HFFc6 (cell line): ENCODE results near the gene SERPINE3. TPM values are rescaled to one million over a fixed set of nuclear protein-coding genes. Genes with fewer than 3 reads are reported as not detected.
A peak's percentile ranks its signal among the peaks of the same experiment; 100 is the strongest.

ENCODE experiments used
- DNase-seq: peaks from one replicate; pipeline ENCODE4 v3.0.0-alpha.2; 2018
- H3K27ac Mint-ChIP-seq: 2 replicates; pipeline ENCODE4 v1.8.0; 2020; ENCODE audit warnings: mild to moderate bottlenecking, mixed read lengths
- H3K27me3 Mint-ChIP-seq: 2 replicates; pipeline ENCODE4 v1.8.0; 2021; ENCODE audit warnings: mild to moderate bottlenecking, moderate library complexity, mixed read lengths; ENCODE audit not compliant: insufficient read depth
- H3K36me3 Mint-ChIP-seq: 2 replicates; pipeline ENCODE4 v1.8.0; 2021; ENCODE audit warnings: low read depth, mixed read lengths
- H3K4me1 Mint-ChIP-seq: 2 replicates; pipeline ENCODE4 v1.8.0; 2020; ENCODE audit warnings: low read depth, mixed read lengths
- H3K4me3 Mint-ChIP-seq: 2 replicates; pipeline ENCODE4 v1.8.0; 2020; ENCODE audit warnings: mild to moderate bottlenecking, moderate library complexity, mixed read lengths
- H3K9me3 Mint-ChIP-seq: 2 replicates; pipeline ENCODE4 v1.8.0; 2020; ENCODE audit warnings: mild to moderate bottlenecking, mixed read lengths
- total RNA-seq, 6 experiments: library from RNA; stranded (reverse); fragmentation: NEBNext Ultra II Directional; extraction: Animal tissue kit (Norgen Biotek cat#: 25700); gene quantifications; 2 replicates in 1 of 6; 3 replicates in 5 of 6; pipeline ENCODE4 v1.2.3, GENCODE V29; 2021
- TF ChIP-seq, protein P1 (sequence below): fragments of 200-600 bp; sonication (generic); IDR thresholded peaks from 2 replicates; pipeline ENCODE4 v1.5.0; 2021; ENCODE audit warnings: antibody characterized with exemption, mild to moderate bottlenecking

SERPINE3 gene
- total RNA-seq, 6 experiments from 2014 or later: not detected

DNA sequence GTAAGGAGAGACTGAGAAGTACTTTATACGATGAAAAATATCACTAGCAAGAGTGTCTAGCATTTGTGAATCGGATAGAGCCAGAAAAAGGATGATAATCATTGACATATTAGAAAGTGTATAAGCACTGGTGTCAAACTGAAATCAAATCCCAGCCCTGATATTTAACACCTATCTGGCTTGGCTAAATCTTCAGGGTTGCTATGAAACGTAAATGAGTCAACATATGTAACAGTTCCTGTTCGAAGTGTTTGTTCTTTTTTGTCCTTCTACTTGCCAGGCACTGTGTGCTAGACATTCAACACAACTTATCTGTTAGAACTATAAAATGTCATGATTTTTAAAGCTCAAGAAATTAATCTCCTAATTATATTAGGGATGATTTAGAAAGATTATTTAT is 40.8 kb downstream of the SERPINE3 start:
- Mint-ChIP-seq H3K27me3 (no peaks in the 10 kb centered on the region), H3K9me3 (no peaks in the 10 kb centered on the region), H3K27ac (no peak overlapping the region), H3K4me1 (no peaks in the 10 kb centered on the region), H3K36me3 (peaks cover 22% of the 10 kb centered on the region), H3K4me3 (no peak overlapping the region)
- TF ChIP-seq, protein P1, sequence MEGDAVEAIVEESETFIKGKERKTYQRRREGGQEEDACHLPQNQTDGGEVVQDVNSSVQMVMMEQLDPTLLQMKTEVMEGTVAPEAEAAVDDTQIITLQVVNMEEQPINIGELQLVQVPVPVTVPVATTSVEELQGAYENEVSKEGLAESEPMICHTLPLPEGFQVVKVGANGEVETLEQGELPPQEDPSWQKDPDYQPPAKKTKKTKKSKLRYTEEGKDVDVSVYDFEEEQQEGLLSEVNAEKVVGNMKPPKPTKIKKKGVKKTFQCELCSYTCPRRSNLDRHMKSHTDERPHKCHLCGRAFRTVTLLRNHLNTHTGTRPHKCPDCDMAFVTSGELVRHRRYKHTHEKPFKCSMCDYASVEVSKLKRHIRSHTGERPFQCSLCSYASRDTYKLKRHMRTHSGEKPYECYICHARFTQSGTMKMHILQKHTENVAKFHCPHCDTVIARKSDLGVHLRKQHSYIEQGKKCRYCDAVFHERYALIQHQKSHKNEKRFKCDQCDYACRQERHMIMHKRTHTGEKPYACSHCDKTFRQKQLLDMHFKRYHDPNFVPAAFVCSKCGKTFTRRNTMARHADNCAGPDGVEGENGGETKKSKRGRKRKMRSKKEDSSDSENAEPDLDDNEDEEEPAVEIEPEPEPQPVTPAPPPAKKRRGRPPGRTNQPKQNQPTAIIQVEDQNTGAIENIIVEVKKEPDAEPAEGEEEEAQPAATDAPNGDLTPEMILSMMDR: no peak
- DNase-seq: no peak

DNA sequence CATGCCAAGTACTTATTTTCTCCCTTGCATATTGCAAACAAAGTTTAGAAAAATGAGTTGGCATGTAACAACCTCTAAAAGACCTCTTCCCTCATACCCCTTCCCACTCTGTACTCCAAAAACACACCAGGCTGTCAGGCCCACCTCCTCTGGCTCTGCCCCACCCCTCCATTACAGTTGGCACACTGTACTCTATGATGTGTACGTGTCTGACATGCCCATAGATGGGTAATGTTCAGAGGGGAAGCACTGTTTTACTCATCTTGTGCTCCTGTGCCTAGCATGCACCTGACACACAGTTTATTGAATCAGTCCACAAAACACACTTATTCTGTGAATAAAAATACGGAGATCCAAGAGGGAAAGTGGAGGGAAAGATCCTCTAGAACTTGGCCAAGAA is 45.6 kb downstream of the SERPINE3 start:
- Mint-ChIP-seq H3K36me3 (peaks cover 9% of the 10 kb centered on the region; the same call in 1 of the 2 replicates), H3K9me3 (no peaks in the 10 kb centered on the region), H3K27me3 (no peaks in the 10 kb centered on the region), H3K4me3 (no peak overlapping the region), H3K27ac (no peak overlapping the region), H3K4me1 (no peaks in the 10 kb centered on the region)
- TF ChIP-seq, protein P1: no peak
- DNase-seq: no peak

DNA sequence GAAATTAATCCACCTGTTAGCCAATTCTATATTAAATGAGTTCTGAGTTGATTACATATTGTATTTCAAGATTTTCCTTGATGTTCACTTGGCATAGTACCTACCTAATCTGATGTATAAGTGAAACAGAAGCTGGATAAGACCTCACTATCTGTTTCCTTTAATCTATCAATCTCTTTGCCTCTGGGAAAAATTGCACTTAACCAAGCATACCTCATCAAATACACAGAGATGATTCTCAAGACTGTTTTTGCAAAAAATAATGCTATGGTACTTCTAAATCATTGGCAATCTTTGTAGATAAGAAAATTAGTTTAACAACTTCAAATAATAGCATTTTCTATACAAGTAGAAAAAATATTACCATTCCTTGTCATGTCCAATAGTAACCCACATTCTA is 55.2 kb downstream of the SERPINE3 start:
- TF ChIP-seq, protein P1: no peak
- no peak overlapping the region for H3K4me3 Mint-ChIP-seq
- H3K9me3 Mint-ChIP-seq: no peaks in the 10 kb centered on the region
- peaks cover 37% of the 10 kb centered on the region for H3K4me1 Mint-ChIP-seq
- DNase-seq: no peak
- H3K36me3 Mint-ChIP-seq: peaks cover 10% of the 10 kb centered on the region
- H3K27ac Mint-ChIP-seq: no peak overlapping the region
- no peaks in the 10 kb centered on the region for H3K27me3 Mint-ChIP-seq

DNA sequence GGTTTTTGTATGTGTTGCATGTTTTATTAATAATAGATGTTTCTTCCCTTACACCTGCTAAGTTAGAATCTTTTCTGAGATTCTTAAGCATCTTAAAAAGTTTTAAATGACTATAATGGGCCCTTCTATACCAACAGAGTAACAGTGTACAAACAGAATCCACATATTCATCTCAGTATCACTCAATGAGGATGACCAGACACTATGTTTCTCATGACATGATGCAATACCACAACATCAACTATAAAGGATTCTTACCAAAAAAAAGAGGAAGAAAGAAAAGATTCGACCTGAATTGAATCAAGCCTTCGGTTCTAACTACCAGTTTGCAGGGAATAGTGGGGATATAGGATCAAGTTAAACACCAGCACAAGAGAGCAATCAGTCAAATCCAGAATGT is 56.9 kb downstream of the SERPINE3 start:
- Mint-ChIP-seq H3K27ac (peak overlapping the region; percentile 41), H3K9me3 (no peaks in the 10 kb centered on the region)
- no peak for DNase-seq

DNA sequence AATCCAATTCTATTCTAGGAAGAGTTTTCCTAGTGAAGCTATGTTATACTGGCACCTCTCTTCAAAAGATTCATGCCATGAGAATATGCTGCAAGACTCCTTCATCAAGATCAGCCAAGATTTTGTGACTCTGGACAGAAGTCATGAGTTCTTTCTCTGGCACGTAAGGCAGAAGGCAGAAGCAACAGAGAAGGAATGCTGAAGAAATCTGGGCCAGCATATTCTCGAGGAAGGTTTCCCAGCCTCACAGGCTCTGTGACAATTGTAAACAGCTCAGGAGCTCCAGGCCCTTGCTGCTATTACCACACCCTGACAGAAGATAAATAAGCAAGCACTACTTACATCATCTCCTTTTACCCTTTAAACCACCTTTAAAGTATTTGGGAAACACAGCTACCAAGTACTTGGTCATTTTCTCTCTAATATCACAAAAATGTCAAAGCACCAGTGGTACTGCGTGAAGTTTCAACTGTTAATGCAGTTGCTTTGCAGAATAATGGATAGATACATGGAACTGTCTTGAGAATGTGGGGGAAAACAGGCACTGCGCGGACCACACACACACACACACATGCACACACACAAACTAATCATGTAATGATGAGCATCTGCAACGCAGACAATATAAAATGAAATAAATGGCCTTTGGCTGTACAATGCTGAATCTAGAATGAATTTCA is 57.9 kb downstream of the SERPINE3 start:
- no peaks in the 10 kb centered on the region for H3K27me3 Mint-ChIP-seq
- no peaks in the 10 kb centered on the region for H3K9me3 Mint-ChIP-seq
- H3K27ac Mint-ChIP-seq: peak overlapping the region; percentile 42
- H3K36me3 Mint-ChIP-seq: peaks cover 11% of the 10 kb centered on the region
- peak; percentile 35 for DNase-seq
- no peak overlapping the region for H3K4me3 Mint-ChIP-seq
- peaks cover 46% of the 10 kb centered on the region for H3K4me1 Mint-ChIP-seq
- TF ChIP-seq, protein P1: no peak

More for the DNA sequence above, 56.9 kb downstream of the SERPINE3 start:
- peaks cover 46% of the 10 kb centered on the region for H3K4me1 Mint-ChIP-seq
- H3K4me3 Mint-ChIP-seq: no peak overlapping the region
- no peaks in the 10 kb centered on the region for H3K27me3 Mint-ChIP-seq
- TF ChIP-seq, protein P1: no peak
- peaks cover 14% of the 10 kb centered on the region for H3K36me3 Mint-ChIP-seq
